SK-N-SH treated with all-trans-retinoic acid at 6 μM for 48 hours (cell line): ENCODE measurements around the gene HNRNPUL1.

Experiments used
- CSDC2 ChIP-seq: fragments of 250-450 bp; sonication (Bioruptor Pico); IDR thresholded peaks from 2 replicates; pipeline ENCODE4 v1.5.0; 2020; ENCODE audit warnings: mild to moderate bottlenecking, moderate library complexity
- ESRRG ChIP-seq: fragments of 250-450 bp; sonication (Bioruptor Pico); IDR thresholded peaks from 2 replicates; pipeline ENCODE4 v1.6.1; 2021; ENCODE audit warnings: mild to moderate bottlenecking
- GLIS3 ChIP-seq: fragments of 250-450 bp; sonication (Bioruptor Pico); IDR thresholded peaks from 2 replicates; pipeline ENCODE4 v1.5.0; 2020; ENCODE audit warnings: mild to moderate bottlenecking, moderate library complexity
- ISL1 ChIP-seq: fragments of 250-450 bp; sonication (Bioruptor Pico); IDR thresholded peaks from 2 replicates; pipeline ENCODE4 v2.1.2; 2022; ENCODE audit warnings: mild to moderate bottlenecking, moderate library complexity
- RARB ChIP-seq: fragments of 250-450 bp; sonication (Bioruptor Pico); IDR thresholded peaks from 2 replicates; pipeline ENCODE4 v1.8.0; 2021; ENCODE audit warnings: mild to moderate bottlenecking, moderate library complexity
- TOX ChIP-seq: fragments of 250-450 bp; sonication (Bioruptor Pico); IDR thresholded peaks from 2 replicates; pipeline ENCODE4 v1.8.0; 2021; ENCODE audit warnings: mild to moderate bottlenecking, moderate library complexity, borderline replicate concordance
- ZC3H10 ChIP-seq: fragments of 250-450 bp; sonication (Bioruptor Pico); IDR thresholded peaks from 2 replicates; pipeline ENCODE4 v1.5.1; 2021; ENCODE audit warnings: mild to moderate bottlenecking, moderate library complexity
- ZFP3 ChIP-seq: fragments of 250-450 bp; sonication (Bioruptor Pico); IDR thresholded peaks from 2 replicates; pipeline ENCODE4 v1.5.0; 2020; ENCODE audit warnings: mild to moderate bottlenecking, moderate library complexity
- ZFP30 ChIP-seq: fragments of 450-650 bp; formaldehyde crosslinking; IDR thresholded peaks from 2 replicates; pipeline ENCODE4 v1.5.0; 2022; ENCODE audit warnings: mild to moderate bottlenecking, moderate library complexity
- ZNF565 ChIP-seq: fragments of 450-650 bp; formaldehyde crosslinking; conservative IDR thresholded peaks from 2 replicates; pipeline ENCODE4 v1.5.0; 2020; ENCODE audit warnings: low read depth, mild to moderate bottlenecking, moderate library complexity
- ZNF8 ChIP-seq: fragments of 450-650 bp; formaldehyde crosslinking; IDR thresholded peaks from 2 replicates; pipeline ENCODE4 v1.5.0; 2020; ENCODE audit warnings: mild to moderate bottlenecking, moderate library complexity
- TF ChIP-seq, protein P1 (sequence below): fragments of 250-450 bp; sonication (Bioruptor Pico); IDR thresholded peaks from 2 replicates; pipeline ENCODE4 v1.8.0; 2021; ENCODE audit warnings: low read depth, mild to moderate bottlenecking, moderate library complexity, borderline replicate concordance
- TF ChIP-seq, protein P2 (sequence below): fragments of 250-450 bp; sonication (Bioruptor Pico); IDR thresholded peaks from 2 replicates; pipeline ENCODE4 v1.5.1; 2020; ENCODE audit warnings: low read depth, mild to moderate bottlenecking, moderate library complexity
- TF ChIP-seq, protein P3 (sequence below): fragments of 250-450 bp; sonication (Bioruptor Pico); IDR thresholded peaks from 2 replicates; pipeline ENCODE4 v1.8.0; 2020; ENCODE audit warnings: mild to moderate bottlenecking, moderate library complexity, borderline replicate concordance

DNA sequence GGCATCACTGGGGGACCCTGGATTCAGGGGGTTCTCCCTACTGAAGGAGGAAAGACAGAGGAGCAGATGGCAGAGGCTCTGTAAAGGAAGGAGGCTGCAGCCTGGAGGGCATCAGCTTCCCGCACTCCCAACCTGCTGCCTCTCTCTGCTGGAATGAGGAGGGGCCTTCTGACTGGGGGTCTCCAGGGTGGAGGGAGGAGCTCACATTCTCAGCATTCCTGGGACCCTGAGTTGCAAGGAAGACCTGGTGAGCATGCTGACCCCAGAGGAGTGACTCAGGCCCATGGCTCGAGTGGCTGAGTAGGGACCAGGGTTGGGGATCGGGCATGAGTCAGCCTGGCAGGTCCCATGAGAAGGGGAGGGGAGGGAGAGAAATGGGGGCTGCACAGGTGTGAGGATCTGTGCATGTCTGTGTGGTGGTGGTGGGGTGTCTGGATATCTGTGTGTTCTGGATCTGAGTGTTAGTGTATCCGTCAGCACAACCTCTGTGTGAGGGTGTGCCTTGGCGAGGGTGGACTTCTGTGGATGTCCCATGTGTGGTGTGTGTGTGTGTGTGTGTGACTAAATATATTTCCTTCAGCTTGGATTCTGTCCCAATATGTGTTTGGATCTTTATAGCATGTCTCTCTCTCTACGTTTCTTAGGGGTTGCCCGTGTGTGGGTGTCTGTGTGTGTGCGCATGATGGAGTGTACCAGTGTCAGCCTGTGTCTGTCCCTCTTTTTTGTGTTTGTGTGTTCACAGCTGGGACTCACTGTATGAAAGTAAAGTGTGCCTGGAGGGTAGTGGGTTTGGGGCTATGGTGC lies 40.5 kb upstream of the HNRNPUL1 start:
- TF ChIP-seq ISL1 (CRISPR knock-in tag) = no peak
- TF ChIP-seq ZNF565 (CRISPR knock-in tag) = no peak
- no peak for TF ChIP-seq ZFP30
- TF ChIP-seq ESRRG (CRISPR knock-in tag) = no peak
- no peak for TF ChIP-seq TOX (CRISPR knock-in tag)
- TF ChIP-seq, protein P1, sequence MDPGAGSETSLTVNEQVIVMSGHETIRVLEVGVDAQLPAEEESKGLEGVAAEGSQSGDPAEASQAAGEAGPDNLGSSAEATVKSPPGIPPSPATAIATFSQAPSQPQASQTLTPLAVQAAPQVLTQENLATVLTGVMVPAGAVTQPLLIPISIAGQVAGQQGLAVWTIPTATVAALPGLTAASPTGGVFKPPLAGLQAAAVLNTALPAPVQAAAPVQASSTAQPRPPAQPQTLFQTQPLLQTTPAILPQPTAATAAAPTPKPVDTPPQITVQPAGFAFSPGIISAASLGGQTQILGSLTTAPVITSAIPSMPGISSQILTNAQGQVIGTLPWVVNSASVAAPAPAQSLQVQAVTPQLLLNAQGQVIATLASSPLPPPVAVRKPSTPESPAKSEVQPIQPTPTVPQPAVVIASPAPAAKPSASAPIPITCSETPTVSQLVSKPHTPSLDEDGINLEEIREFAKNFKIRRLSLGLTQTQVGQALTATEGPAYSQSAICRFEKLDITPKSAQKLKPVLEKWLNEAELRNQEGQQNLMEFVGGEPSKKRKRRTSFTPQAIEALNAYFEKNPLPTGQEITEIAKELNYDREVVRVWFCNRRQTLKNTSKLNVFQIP (CRISPR knock-in tag) = no peak
- TF ChIP-seq, protein P2, sequence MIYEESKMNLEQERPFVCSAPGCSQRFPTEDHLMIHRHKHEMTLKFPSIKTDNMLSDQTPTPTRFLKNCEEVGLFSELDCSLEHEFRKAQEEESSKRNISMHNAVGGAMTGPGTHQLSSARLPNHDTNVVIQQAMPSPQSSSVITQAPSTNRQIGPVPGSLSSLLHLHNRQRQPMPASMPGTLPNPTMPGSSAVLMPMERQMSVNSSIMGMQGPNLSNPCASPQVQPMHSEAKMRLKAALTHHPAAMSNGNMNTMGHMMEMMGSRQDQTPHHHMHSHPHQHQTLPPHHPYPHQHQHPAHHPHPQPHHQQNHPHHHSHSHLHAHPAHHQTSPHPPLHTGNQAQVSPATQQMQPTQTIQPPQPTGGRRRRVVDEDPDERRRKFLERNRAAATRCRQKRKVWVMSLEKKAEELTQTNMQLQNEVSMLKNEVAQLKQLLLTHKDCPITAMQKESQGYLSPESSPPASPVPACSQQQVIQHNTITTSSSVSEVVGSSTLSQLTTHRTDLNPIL (CRISPR knock-in tag) = no peak
- no peak for TF ChIP-seq ZFP3 (CRISPR knock-in tag)
- TF ChIP-seq, protein P3, sequence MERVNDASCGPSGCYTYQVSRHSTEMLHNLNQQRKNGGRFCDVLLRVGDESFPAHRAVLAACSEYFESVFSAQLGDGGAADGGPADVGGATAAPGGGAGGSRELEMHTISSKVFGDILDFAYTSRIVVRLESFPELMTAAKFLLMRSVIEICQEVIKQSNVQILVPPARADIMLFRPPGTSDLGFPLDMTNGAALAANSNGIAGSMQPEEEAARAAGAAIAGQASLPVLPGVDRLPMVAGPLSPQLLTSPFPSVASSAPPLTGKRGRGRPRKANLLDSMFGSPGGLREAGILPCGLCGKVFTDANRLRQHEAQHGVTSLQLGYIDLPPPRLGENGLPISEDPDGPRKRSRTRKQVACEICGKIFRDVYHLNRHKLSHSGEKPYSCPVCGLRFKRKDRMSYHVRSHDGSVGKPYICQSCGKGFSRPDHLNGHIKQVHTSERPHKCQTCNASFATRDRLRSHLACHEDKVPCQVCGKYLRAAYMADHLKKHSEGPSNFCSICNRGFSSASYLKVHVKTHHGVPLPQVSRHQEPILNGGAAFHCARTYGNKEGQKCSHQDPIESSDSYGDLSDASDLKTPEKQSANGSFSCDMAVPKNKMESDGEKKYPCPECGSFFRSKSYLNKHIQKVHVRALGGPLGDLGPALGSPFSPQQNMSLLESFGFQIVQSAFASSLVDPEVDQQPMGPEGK (CRISPR knock-in tag) = no peak; the same call in 1 of the 2 replicates
- no peak for TF ChIP-seq GLIS3 (CRISPR knock-in tag)
- no peak for TF ChIP-seq ZNF8 (CRISPR knock-in tag)
- TF ChIP-seq RARB = no peak
- no peak for TF ChIP-seq ZC3H10
- no peak for TF ChIP-seq CSDC2 (CRISPR knock-in tag)
